SHP77 treated with DMSO at 0.1 percent for 48 hours (cell line): Measurements from ENCODE around the gene IZUMO1.
"Not testable (repeated sequence)": the region's sequence is repeated elsewhere in the genome, so short reads cannot be mapped to it uniquely, and the experiment has no call there.

Source experiments
- DNase-seq: peaks from one replicate; lab custom pipeline; 2025; lab: John Stamatoyannopoulos, UW

IZUMO1 gene

GRCh38 chr19:48737360-48737998 lies 9.2 kb downstream of the IZUMO1 start:
- DNase-seq: no peak

- no peak for DNase-seq
Measured at GRCh38 chr19:48735031-48735615, 11.6 kb downstream of the IZUMO1 start.

GRCh38 chr19:48734625-48735024 lies 12.1 kb downstream of the IZUMO1 start:
- no peak for DNase-seq

GRCh38 chr19:48731452-48731851 lies 15.3 kb downstream of the IZUMO1 start:
- no peak for DNase-seq

GRCh38 chr19:48728911-48729664 lies 17.6 kb downstream of the IZUMO1 start:
- DNase-seq: no peak

- DNase-seq: no peak
Measured at GRCh38 chr19:48726556-48726955, 20.2 kb downstream of the IZUMO1 start.

GRCh38 chr19:48724796-48725753 lies 21.6 kb downstream of the IZUMO1 start:
- peak; percentile 30 for DNase-seq

- no peak for DNase-seq
Measured at GRCh38 chr19:48722196-48722708, 24.5 kb downstream of the IZUMO1 start.

- DNase-seq: peak; percentile 97
Measured at GRCh38 chr19:48720613-48721296, 26.0 kb downstream of the IZUMO1 start.

GRCh38 chr19:48720251-48720612 lies 26.5 kb downstream of the IZUMO1 start:
- DNase-seq: no peak

- peak; percentile 25 for DNase-seq
Measured at GRCh38 chr19:48719263-48720171, 27.2 kb downstream of the IZUMO1 start, which contains the start of gene MAMSTR. TSS of gene MAMSTR (minus strand) at chr19:48719725. CDS start at chr19:48719031, 694 bp downstream.

- no peak for DNase-seq
Measured at GRCh38 chr19:48718711-48719231, 27.9 kb downstream of the IZUMO1 start.

- not testable (repeated sequence) for DNase-seq
Measured at GRCh38 chr19:48718106-48718505, 28.6 kb downstream of the IZUMO1 start.

GRCh38 chr19:48716562-48717291 lies 30.0 kb downstream of the IZUMO1 start:
- DNase-seq: no peak

GRCh38 chr19:48715681-48716171 lies 31.0 kb downstream of the IZUMO1 start:
- no peak for DNase-seq

GRCh38 chr19:48714759-48715675 lies 31.7 kb downstream of the IZUMO1 start:
- DNase-seq: no peak

- DNase-seq: peak; percentile 99
Measured at GRCh38 chr19:48713864-48714755, 32.6 kb downstream of the IZUMO1 start.
